ENCODE results near the gene UTS2R. TPM values are rescaled to one million over a fixed set of nuclear protein-coding genes. Genes with fewer than 3 reads are reported as not detected.
A peak's percentile ranks its signal among the peaks of the same experiment; 100 is the strongest.
"Not testable (repeated sequence)": the region's sequence is repeated elsewhere in the genome, so short reads cannot be mapped to it uniquely, and the experiment has no call there.

Gene UTS2R
- total RNA-seq, 1 donor from 2014 or later, result not detected

- peak overlapping the region; percentile 43 for H3K4me3 ChIP-seq
- intact Hi-C loops (cut with DNase I), result no loop called here
Measured at GRCh38 chr17:82370471-82371332, 863 bp upstream of the UTS2R start.

GRCh38 chr17:82372249-82373071, 895 bp downstream of the UTS2R start:
- Histone ChIP-seq H3K27ac (no peak overlapping the region), H3K4me3 (no peak overlapping the region), H3K9me3 (no peaks in the 10 kb centered on the region), H3K4me1 (peaks cover 28% of the 10 kb centered on the region), H3K36me3 (no peaks in the 10 kb centered on the region), H3K27me3 (ENCODE audit: low read depth) (peaks cover 74% of the 10 kb centered on the region)
- no peak for TF ChIP-seq CTCF (IDR thresholded peaks at IDR 0.05)
- DNase-seq, result peak; percentile 53
- ATAC-seq, result peak in 1 of 2 donors; percentile 5
- intact Hi-C loops (cut with DNase I), result no loop called here

More at GRCh38 chr17:82370471-82371332, 863 bp upstream of the UTS2R start:
- Histone ChIP-seq H3K27me3 (ENCODE audit: low read depth) (peaks cover 66% of the 10 kb centered on the region), H3K9me3 (no peaks in the 10 kb centered on the region), H3K36me3 (no peaks in the 10 kb centered on the region), H3K4me1 (peaks cover 28% of the 10 kb centered on the region), H3K27ac (no peak overlapping the region)
- peak; percentile 34 for DNase-seq
- TF ChIP-seq CTCF (IDR thresholded peaks at IDR 0.05), result no peak
- ATAC-seq, result no peak

- H3K4me3 ChIP-seq; H3K27ac ChIP-seq; intact Hi-C loops (cut with DNase I); ATAC-seq; H3K36me3 ChIP-seq; H3K9me3 ChIP-seq; DNase-seq: not testable (repeated sequence)
- Histone ChIP-seq H3K4me1 (peaks cover 28% of the 10 kb centered on the region), H3K27me3 (ENCODE audit: low read depth) (peaks cover 80% of the 10 kb centered on the region)
Measured at GRCh38 chr17:82373072-82373452, 1.5 kb downstream of the UTS2R start.

- intact Hi-C loops (cut with DNase I), result no loop called here
- no peak overlapping the region for H3K27ac ChIP-seq
- peaks cover 28% of the 10 kb centered on the region for H3K4me1 ChIP-seq
- H3K9me3 ChIP-seq, result no peaks in the 10 kb centered on the region
- DNase-seq, result peak; percentile 14
- no peak overlapping the region for H3K4me3 ChIP-seq
- no peak for TF ChIP-seq CTCF (IDR thresholded peaks at IDR 0.05)
- ATAC-seq, result no peak
- no peaks in the 10 kb centered on the region for H3K36me3 ChIP-seq
- peaks cover 88% of the 10 kb centered on the region for H3K27me3 ChIP-seq (ENCODE audit: low read depth)
Measured at GRCh38 chr17:82373731-82374625, 2.4 kb downstream of the UTS2R start.

- no peaks in the 10 kb centered on the region for H3K9me3 ChIP-seq
- intact Hi-C loops (cut with DNase I), result no loop called here
- ATAC-seq, result no peak
- DNase-seq, result peak; percentile 38
- H3K27me3 ChIP-seq (ENCODE audit: low read depth), result peaks cover 86% of the 10 kb centered on the region
- H3K4me3 ChIP-seq, result no peak overlapping the region
- no peaks in the 10 kb centered on the region for H3K36me3 ChIP-seq
- no peak overlapping the region for H3K27ac ChIP-seq
- peaks cover 28% of the 10 kb centered on the region for H3K4me1 ChIP-seq
- no peak for TF ChIP-seq CTCF (IDR thresholded peaks at IDR 0.05)
Measured at GRCh38 chr17:82374626-82375331, 3.2 kb downstream of the UTS2R start.
